ENCODE results near the gene SECISBP2.

Gene SECISBP2

GRCh38 chr9:89359751-89360261 lies 41.5 kb downstream of the SECISBP2 start:
- no peak for TF ChIP-seq CTCF (IDR thresholded peaks at IDR 0.05; ENCODE audit: insufficient read depth, low read depth, low read length, missing control alignments)
- no peak for DNase-seq (ENCODE audit: low read depth)
- no peak overlapping the region for H3K4me3 ChIP-seq (ENCODE audit: low read depth, low read length)

- H3K4me3 ChIP-seq (ENCODE audit: low read depth, low read length) = no peak overlapping the region
- DNase-seq (ENCODE audit: low read depth) = no peak
- no peak for TF ChIP-seq CTCF (IDR thresholded peaks at IDR 0.05; ENCODE audit: insufficient read depth, low read depth, low read length, missing control alignments)
These were observed 42.2 kb downstream of the SECISBP2 start for GRCh38 chr9:89360465-89360864.

- DNase-seq (ENCODE audit: low read depth) = no peak
- no peak for TF ChIP-seq CTCF (IDR thresholded peaks at IDR 0.05; ENCODE audit: insufficient read depth, low read depth, low read length, missing control alignments)
- no peak overlapping the region for H3K4me3 ChIP-seq (ENCODE audit: low read depth, low read length)
These were observed 42.7 kb downstream of the SECISBP2 start for GRCh38 chr9:89361031-89361430.

- H3K4me3 ChIP-seq (ENCODE audit: low read depth, low read length) = no peak overlapping the region
- DNase-seq (ENCODE audit: low read depth) = no peak
- TF ChIP-seq CTCF (IDR thresholded peaks at IDR 0.05; ENCODE audit: insufficient read depth, low read depth, low read length, missing control alignments) = no peak
These were observed 43.7 kb downstream of the SECISBP2 start for GRCh38 chr9:89361816-89362646.

GRCh38 chr9:89362647-89363310 lies 44.5 kb downstream of the SECISBP2 start:
- TF ChIP-seq CTCF (IDR thresholded peaks at IDR 0.05; ENCODE audit: insufficient read depth, low read depth, low read length, missing control alignments) = no peak
- no peak overlapping the region for H3K4me3 ChIP-seq (ENCODE audit: low read depth, low read length)
- no peak for DNase-seq (ENCODE audit: low read depth)

- no peak for DNase-seq (ENCODE audit: low read depth)
- TF ChIP-seq CTCF (IDR thresholded peaks at IDR 0.05; ENCODE audit: insufficient read depth, low read depth, low read length, missing control alignments) = no peak
- no peak overlapping the region for H3K4me3 ChIP-seq (ENCODE audit: low read depth, low read length)
These were observed 45.0 kb downstream of the SECISBP2 start for GRCh38 chr9:89363311-89363670.
